Panc1 (cell line): ENCODE data around the gene SUPT3H. TPM values are rescaled to one million over a fixed set of nuclear protein-coding genes. Genes with fewer than 3 reads are reported as not detected.

Experiments
- ATAC-seq: fragments of 200-7000 bp; cut with Tn5 transposase; 2 replicates; pipeline ENCODE4 v1.9.1; 2020; ENCODE audit warnings: mild to moderate bottlenecking, moderate library complexity
- BruUV-seq: library from RNA; stranded (reverse); fragments of 400-500 nt; replicated peaks from 2 replicates; lab custom pipeline; 2021; lab: Mats Ljungman, UMichigan
- CTCF ChIA-PET: fragments of 300-600 bp; sonication (Branson Sonifier 250); formaldehyde crosslinking; loops from one replicate; lab custom pipeline; 2022; ENCODE audit warnings: antibody characterized with exemption; lab: Charles Lee
- POLR2A ChIA-PET: fragments of 300-600 bp; sonication (Branson Sonifier 250); formaldehyde crosslinking; loops from one replicate; lab custom pipeline; 2022; ENCODE audit warnings: antibody characterized with exemption; lab: Charles Lee
- DNase-seq: peaks from one replicate; pipeline ENCODE4 v3.0.0-alpha.2; 2010; ENCODE audit warnings: low read depth, low spot score
- H3K27ac ChIP-seq: 2 replicates; pipeline ENCODE4 v1.5.1; 2011; ENCODE audit warnings: mild to moderate bottlenecking, low read length, inconsistent platforms
- H3K27me3 ChIP-seq: fragments of 200-500 bp; sonication (Bioruptor generic); 2 replicates; pipeline ENCODE4 v1.6.0; 2014; ENCODE audit warnings: low read length, inconsistent platforms; ENCODE audit not compliant: control insufficient read depth, insufficient read depth
- H3K36me3 ChIP-seq: fragments of 200-500 bp; sonication (Bioruptor generic); 2 replicates; pipeline ENCODE4 v1.5.1; 2014; ENCODE audit warnings: inconsistent platforms, mild to moderate bottlenecking, low read length, moderate library complexity; ENCODE audit not compliant: control insufficient read depth, insufficient read depth
- H3K4me1 ChIP-seq: 2 replicates; pipeline ENCODE4 v1.5.1; 2011; ENCODE audit warnings: inconsistent platforms, mild to moderate bottlenecking, low read length, moderate library complexity; ENCODE audit not compliant: control insufficient read depth, insufficient read depth
- H3K4me3 ChIP-seq, 2 experiments: 2 replicates each; pipeline ENCODE4 v1.5.1; 2011 to 2012; ENCODE audit warnings: low read depth in 2 of 2, low read length in 2 of 2, mild to moderate bottlenecking in 2 of 2, inconsistent platforms in 1 of 2, moderate library complexity in 1 of 2
- H3K9me3 ChIP-seq: fragments of 200-500 bp; sonication (Bioruptor generic); 2 replicates; pipeline ENCODE4 v1.5.1; 2014; ENCODE audit warnings: low read depth, mild to moderate bottlenecking, inconsistent platforms, low read length, moderate library complexity; ENCODE audit not compliant: control insufficient read depth, insufficient read depth
- POLR2AphosphoS5 ChIP-seq: IDR thresholded peaks from 2 replicates; pipeline ENCODE4 v1.6.1; 2012; ENCODE audit warnings: mild to moderate bottlenecking, low read depth, low read length, moderate library complexity
- REST ChIP-seq, 2 experiments: IDR thresholded peaks; 2 replicates each; pipeline ENCODE4 v1.6.1; 2011 to 2012; ENCODE audit warnings: low read depth in 2 of 2, control low read depth in 1 of 2, low read length in 1 of 2, mild to moderate bottlenecking in 1 of 2, moderate library complexity in 1 of 2; ENCODE audit not compliant: insufficient read depth in 1 of 2
- SIN3A ChIP-seq: IDR thresholded peaks from 2 replicates; pipeline ENCODE4 v1.6.1; 2012; ENCODE audit warnings: low read depth, mild to moderate bottlenecking, low read length, moderate library complexity, borderline replicate concordance; ENCODE audit not compliant: insufficient read depth
- TCF7L2 ChIP-seq: IDR thresholded peaks from 2 replicates; pipeline ENCODE4 v1.6.1; 2011; ENCODE audit warnings: mild to moderate bottlenecking, low read depth, low read length, inconsistent platforms
- in situ Hi-C: cut with HindIII; loops from 2 replicates; pipeline ENCODE4 v1.10.0; 2016; ENCODE audit warnings: low sequenced_read_pairs, low pct_unique_long_range_greater_than_20kb
- intact Hi-C: fragments of 100-400 bp; cut with micrococcal nuclease; formaldehyde crosslinking; loops from one replicate; pipeline ENCODE4 v1.10.0; 2022; ENCODE audit not compliant: unreplicated experiment
- total RNA-seq: library from RNA; stranded (reverse); gene quantifications from one replicate; pipeline ENCODE4 v1.2.1, GENCODE V29; 2021; ENCODE audit not compliant: unreplicated experiment
- TF ChIP-seq, protein P1 (sequence below): fragments of 450-650 bp; IDR thresholded peaks from 2 replicates; pipeline ENCODE4 v1.5.1; 2017; ENCODE audit warnings: mild to moderate bottlenecking

Gene SUPT3H
- total RNA-seq, 1 experiment from 2014 or later = 11.0 TPM

DNA sequence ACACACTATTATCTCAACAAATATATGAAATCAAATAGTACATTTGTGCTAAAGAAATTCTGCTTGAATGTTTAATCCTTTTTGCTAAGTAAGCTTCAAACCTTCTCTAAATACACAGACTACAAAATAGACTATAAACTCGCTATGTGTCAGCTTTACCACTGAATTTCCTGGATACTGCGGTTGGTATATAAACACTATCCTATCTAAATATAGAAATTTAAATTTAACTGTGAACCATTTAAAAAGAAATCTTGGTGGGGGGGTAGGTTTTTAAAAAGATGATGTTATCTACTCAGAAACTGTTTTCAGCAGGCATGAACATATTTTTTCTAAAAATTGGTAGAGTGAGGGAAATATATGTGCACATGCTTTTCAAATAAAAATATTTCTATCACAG, 356.1 kb downstream of the SUPT3H start:
- ATAC-seq (no peak), DNase-seq (no peak)
- Histone ChIP-seq H3K4me1 (no peaks in the 10 kb centered on the region), H3K4me3 (no peak overlapping the region), H3K27me3 (no peaks in the 10 kb centered on the region), H3K36me3 (no peaks in the 10 kb centered on the region), H3K9me3 (no peaks in the 10 kb centered on the region), H3K27ac (no peak overlapping the region)
- POLR2A ChIA-PET = no interaction called here
- CTCF ChIA-PET = no interaction called here
- in situ Hi-C loops (no loop called here), intact Hi-C loops (no loop called here)
- no TSS peak for BruUV-seq
- TF ChIP-seq SIN3A (no peak), POLR2AphosphoS5 (no peak), TCF7L2 (no peak), REST (IDR thresholded peaks at IDR 0.05; ENCODE audit: insufficient read depth in 1 of 2, low read depth in 2 of 2, low read length in 1 of 2) (no peak)
- TF ChIP-seq, protein P1, sequence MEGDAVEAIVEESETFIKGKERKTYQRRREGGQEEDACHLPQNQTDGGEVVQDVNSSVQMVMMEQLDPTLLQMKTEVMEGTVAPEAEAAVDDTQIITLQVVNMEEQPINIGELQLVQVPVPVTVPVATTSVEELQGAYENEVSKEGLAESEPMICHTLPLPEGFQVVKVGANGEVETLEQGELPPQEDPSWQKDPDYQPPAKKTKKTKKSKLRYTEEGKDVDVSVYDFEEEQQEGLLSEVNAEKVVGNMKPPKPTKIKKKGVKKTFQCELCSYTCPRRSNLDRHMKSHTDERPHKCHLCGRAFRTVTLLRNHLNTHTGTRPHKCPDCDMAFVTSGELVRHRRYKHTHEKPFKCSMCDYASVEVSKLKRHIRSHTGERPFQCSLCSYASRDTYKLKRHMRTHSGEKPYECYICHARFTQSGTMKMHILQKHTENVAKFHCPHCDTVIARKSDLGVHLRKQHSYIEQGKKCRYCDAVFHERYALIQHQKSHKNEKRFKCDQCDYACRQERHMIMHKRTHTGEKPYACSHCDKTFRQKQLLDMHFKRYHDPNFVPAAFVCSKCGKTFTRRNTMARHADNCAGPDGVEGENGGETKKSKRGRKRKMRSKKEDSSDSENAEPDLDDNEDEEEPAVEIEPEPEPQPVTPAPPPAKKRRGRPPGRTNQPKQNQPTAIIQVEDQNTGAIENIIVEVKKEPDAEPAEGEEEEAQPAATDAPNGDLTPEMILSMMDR = no peak

DNA sequence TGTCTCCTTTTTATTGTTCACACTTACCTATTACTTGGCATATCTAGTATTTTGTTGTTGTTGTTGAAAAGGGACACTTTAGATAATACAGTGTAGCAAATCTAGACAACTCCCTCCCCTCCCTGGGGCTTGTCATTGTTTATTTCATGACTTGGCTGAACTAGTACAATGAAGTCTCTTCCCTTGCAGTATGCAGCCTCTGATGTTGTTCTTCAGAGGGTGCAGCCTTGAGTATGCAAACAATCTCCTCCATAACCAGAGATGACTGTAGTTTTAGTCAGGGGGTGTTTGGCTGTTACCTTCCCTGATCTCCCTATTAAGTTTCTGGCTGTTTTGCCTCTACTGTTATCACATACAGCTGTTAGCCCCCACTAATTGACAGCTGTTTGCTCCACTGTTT, 365.0 kb downstream of the SUPT3H start:
- Histone ChIP-seq H3K4me3 (no peak overlapping the region), H3K4me1 (no peaks in the 10 kb centered on the region), H3K9me3 (no peaks in the 10 kb centered on the region), H3K27ac (no peak overlapping the region), H3K36me3 (no peaks in the 10 kb centered on the region; the same call in 1 of the 2 replicates), H3K27me3 (no peaks in the 10 kb centered on the region)
- no peak for ATAC-seq
- no peak for DNase-seq
- POLR2A ChIA-PET = no interaction called here
- TF ChIP-seq, protein P1 = no peak
- TF ChIP-seq REST (IDR thresholded peaks at IDR 0.05; ENCODE audit: insufficient read depth in 1 of 2, low read depth in 2 of 2, low read length in 1 of 2) (no peak), POLR2AphosphoS5 (no peak), SIN3A (no peak)
- CTCF ChIA-PET = no interaction called here
- BruUV-seq = no TSS peak
- in situ Hi-C loops = no loop called here
- intact Hi-C loops = no loop called here
